HepG2 (cell line): ENCODE data around the gene TK2. TPM values are rescaled to one million over a fixed set of nuclear protein-coding genes. Genes with fewer than 3 reads are reported as not detected.
A peak's percentile ranks its signal among the peaks of the same experiment; 100 is the strongest.

ENCODE experiments used
- ADNP ChIP-seq: sonication (generic); formaldehyde crosslinking; IDR thresholded peaks from 2 replicates; pipeline ENCODE4 v1.4.0; 2020; ENCODE audit warnings: missing genetic modification reagents
- ATM ChIP-seq: fragments of 450-650 bp; IDR thresholded peaks from 2 replicates; pipeline ENCODE4 v1.7.1; 2017; ENCODE audit warnings: mild to moderate bottlenecking, borderline replicate concordance
- CAMTA2 ChIP-seq: sonication (generic); formaldehyde crosslinking; IDR thresholded peaks from 2 replicates; pipeline ENCODE4 v1.4.0; 2020; ENCODE audit warnings: mild to moderate bottlenecking, missing genetic modification reagents, borderline replicate concordance
- DMTF1 ChIP-seq: sonication (generic); formaldehyde crosslinking; IDR thresholded peaks from 2 replicates; pipeline ENCODE4 v1.4.0; 2020; ENCODE audit warnings: mild to moderate bottlenecking, missing genetic modification reagents
- HMGXB4 ChIP-seq, 2 experiments: sonication (generic) in 1 of 2; formaldehyde crosslinking in 1 of 2; IDR thresholded peaks; 2 replicates each; pipeline versions ENCODE4 v1.4.0 to v1.6.1; 2018 to 2020; ENCODE audit warnings: missing genetic modification reagents in 2 of 2, borderline replicate concordance in 1 of 2, low read depth in 1 of 2, mild to moderate bottlenecking in 1 of 2, missing biosample characterization in 1 of 2
- NRL ChIP-seq: sonication (generic); formaldehyde crosslinking; IDR thresholded peaks from 2 replicates; pipeline ENCODE4 v1.5.0; 2020; ENCODE audit warnings: missing genetic modification reagents, mild to moderate bottlenecking, moderate library complexity, borderline replicate concordance
- SAP130 ChIP-seq: IDR thresholded peaks from 2 replicates; pipeline ENCODE4 v1.6.1; 2016; ENCODE audit warnings: low read depth
- SNAI1 ChIP-seq: sonication (generic); formaldehyde crosslinking; IDR thresholded peaks from 2 replicates; pipeline ENCODE4 v1.5.0; 2020; ENCODE audit warnings: mild to moderate bottlenecking, missing genetic modification reagents, borderline replicate concordance
- TMF1 ChIP-seq: sonication (generic); formaldehyde crosslinking; IDR thresholded peaks from 2 replicates; pipeline ENCODE4 v1.8.1; 2022; ENCODE audit warnings: low read depth, missing genetic modification reagents
- ZBED4 ChIP-seq: sonication (generic); formaldehyde crosslinking; IDR thresholded peaks from 2 replicates; pipeline ENCODE4 v1.4.0; 2020; ENCODE audit warnings: missing genetic modification reagents, borderline replicate concordance
- ZBTB20 ChIP-seq: sonication (generic); formaldehyde crosslinking; IDR thresholded peaks from 2 replicates; pipeline ENCODE4 v1.8.1; 2023; ENCODE audit warnings: missing genetic modification reagents, low read depth, mild to moderate bottlenecking, borderline replicate concordance
- ZBTB43 ChIP-seq: sonication (generic); formaldehyde crosslinking; conservative IDR thresholded peaks from 2 replicates; pipeline ENCODE4 v1.4.0; 2020; ENCODE audit warnings: missing genetic modification reagents
- ZNF530 ChIP-seq: sonication (generic); formaldehyde crosslinking; IDR thresholded peaks from 2 replicates; pipeline ENCODE4 v1.5.0; 2020; ENCODE audit warnings: low read depth, mild to moderate bottlenecking, missing genetic modification reagents
- ZNF550 ChIP-seq: sonication (generic); formaldehyde crosslinking; IDR thresholded peaks from 2 replicates; pipeline ENCODE4 v1.4.0; 2020; ENCODE audit warnings: mild to moderate bottlenecking, missing genetic modification reagents, borderline replicate concordance
- ZNF724P ChIP-seq: sonication (generic); formaldehyde crosslinking; IDR thresholded peaks from 2 replicates; pipeline ENCODE4 v1.8.0; 2022; ENCODE audit warnings: missing genetic modification reagents, borderline replicate concordance
- polyA plus RNA-seq, 8 experiments: library from polyadenylated mRNA; depleted of rRNA in 3 of 8; stranded (reverse) in 7 of 8; unstranded in 1 of 8; fragments of >200 nt; fragmentation: Illumina TruSeq in 4 of 8; extraction: Trizol in 4 of 8; gene quantifications; 2 replicates each; pipeline versions ENCODE4 v1.2.1 to v1.2.3, GENCODE V29; 2011 to 2016; ENCODE audit warnings: low read depth in 4 of 8, missing spikeins in 1 of 8, mixed read lengths in 1 of 8; ENCODE audit not compliant: insufficient read depth in 1 of 8
- total RNA-seq, 5 experiments: library from RNA; depleted of rRNA; stranded (reverse); fragments of >200 nt; fragmentation: Illumina TruSeq; extraction: Trizol; gene quantifications; 2 replicates each; pipeline ENCODE4 v1.2.3, GENCODE V29; 2016; ENCODE audit warnings: low read depth in 1 of 5
- TF ChIP-seq, protein P1 (sequence below): sonication (generic); formaldehyde crosslinking; conservative IDR thresholded peaks from 2 replicates; pipeline ENCODE4 v1.4.0; 2020; ENCODE audit warnings: missing genetic modification reagents

TK2 gene
- total and polyA plus RNA-seq, 2 of the 13 experiments (the other 11 are each of a cell fraction or from before 2014, with no cell fraction given): 18.7 to 21.0 TPM

- no peak for TF ChIP-seq TMF1 (CRISPR knock-in tag)
- TF ChIP-seq ATM: no peak
- TF ChIP-seq ZBTB43 (CRISPR knock-in tag): peak; percentile 93
- peak; percentile 54; the same call in 1 of the 2 replicates for TF ChIP-seq ZBTB20 (CRISPR knock-in tag)
- peak; percentile 79 for TF ChIP-seq ZNF724P (CRISPR knock-in tag)
- TF ChIP-seq, protein P1, sequence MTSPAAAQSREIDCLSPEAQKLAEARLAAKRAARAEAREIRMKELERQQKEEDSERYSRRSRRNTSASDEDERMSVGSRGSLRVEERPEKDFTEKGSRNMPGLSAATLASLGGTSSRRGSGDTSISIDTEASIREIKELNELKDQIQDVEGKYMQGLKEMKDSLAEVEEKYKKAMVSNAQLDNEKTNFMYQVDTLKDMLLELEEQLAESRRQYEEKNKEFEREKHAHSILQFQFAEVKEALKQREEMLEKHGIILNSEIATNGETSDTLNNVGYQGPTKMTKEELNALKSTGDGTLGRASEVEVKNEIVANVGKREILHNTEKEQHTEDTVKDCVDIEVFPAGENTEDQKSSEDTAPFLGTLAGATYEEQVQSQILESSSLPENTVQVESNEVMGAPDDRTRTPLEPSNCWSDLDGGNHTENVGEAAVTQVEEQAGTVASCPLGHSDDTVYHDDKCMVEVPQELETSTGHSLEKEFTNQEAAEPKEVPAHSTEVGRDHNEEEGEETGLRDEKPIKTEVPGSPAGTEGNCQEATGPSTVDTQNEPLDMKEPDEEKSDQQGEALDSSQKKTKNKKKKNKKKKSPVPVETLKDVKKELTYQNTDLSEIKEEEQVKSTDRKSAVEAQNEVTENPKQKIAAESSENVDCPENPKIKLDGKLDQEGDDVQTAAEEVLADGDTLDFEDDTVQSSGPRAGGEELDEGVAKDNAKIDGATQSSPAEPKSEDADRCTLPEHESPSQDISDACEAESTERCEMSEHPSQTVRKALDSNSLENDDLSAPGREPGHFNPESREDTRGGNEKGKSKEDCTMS: no peak
- peak; percentile 70 to 83 for TF ChIP-seq HMGXB4 (CRISPR knock-in tag; IDR thresholded peaks at IDR 0.05; ENCODE audit: borderline replicate concordance in 1 of 2, low read depth in 1 of 2)
- no peak for TF ChIP-seq ADNP
- TF ChIP-seq ZNF530 (CRISPR knock-in tag): no peak
- TF ChIP-seq ZNF550 (CRISPR knock-in tag): no peak
- peak; percentile 100 for TF ChIP-seq SAP130 (CRISPR knock-in tag)
- TF ChIP-seq ZBED4: no peak
- TF ChIP-seq NRL (CRISPR knock-in tag): no peak
- TF ChIP-seq CAMTA2 (CRISPR knock-in tag): no peak
- no peak for TF ChIP-seq SNAI1 (CRISPR knock-in tag)
- 0 out of 2 replicates have a peak, but pooled peaks have one; percentile 7 for TF ChIP-seq DMTF1 (CRISPR knock-in tag)
Measured at GRCh38 chr16:66516808-66517585, 32.9 kb downstream of the TK2 start (continued).
